ENCODE data around the gene EXO1. TPM values are rescaled to one million over a fixed set of nuclear protein-coding genes. Genes with fewer than 3 reads are reported as not detected.

Gene EXO1
- polyA plus RNA-seq, 1 donor (not counting 4 experiments of a cell fraction or from before 2014, with no cell fraction given) = 5.4 TPM

GRCh38 chr1:241888232-241888631 lies 40.2 kb downstream of the EXO1 start:
- dilution Hi-C loops (cut with MboI; ENCODE audit: extremely low pct_ligation_motif_present, low sequenced_read_pairs) = no loop called here
- Histone ChIP-seq H3K9ac (ENCODE audit: control insufficient read depth, extremely low read depth, insufficient read depth, low read length) (no peak overlapping the region), H3K4me3 (ENCODE audit: control insufficient read depth in 2 of 3, extremely low read depth in 1 of 3, insufficient read depth in 2 of 3, low read depth in 1 of 3, low read length in 3 of 3) (no peak overlapping the region), H4K20me1 (ENCODE audit: control insufficient read depth, extremely low read depth, insufficient read depth, low read length) (no peaks in the 10 kb centered on the region), H3K4me1 (ENCODE audit: control insufficient read depth, extremely low read depth, insufficient read depth, low read length) (no peaks in the 10 kb centered on the region), H3K27ac (ENCODE audit: control insufficient read depth, insufficient read depth, low read length) (no peak overlapping the region), H3K9me1 (ENCODE audit: control insufficient read depth, extremely low read depth, insufficient read depth, low read length) (no peaks in the 10 kb centered on the region), H3K27me3 (ENCODE audit: control insufficient read depth, extremely low read depth, insufficient read depth, low read length) (no peaks in the 10 kb centered on the region), H3K36me3 (ENCODE audit: control insufficient read depth in 2 of 2, extremely low read depth in 1 of 2, insufficient read depth in 2 of 2, low read length in 2 of 2) (no peaks in the 10 kb centered on the region), H3K9me3 (ENCODE audit: control insufficient read depth, low read depth, low read length) (no peaks in the 10 kb centered on the region), H2AFZ (ENCODE audit: control insufficient read depth, low read length) (no peak overlapping the region), H3K79me2 (ENCODE audit: control insufficient read depth, insufficient read depth, low read length) (no peaks in the 10 kb centered on the region), H3K4me2 (ENCODE audit: control insufficient read depth, extremely low read depth, insufficient read depth, low read depth, low read length) (no peak overlapping the region)
- TF ChIP-seq, protein P1, sequence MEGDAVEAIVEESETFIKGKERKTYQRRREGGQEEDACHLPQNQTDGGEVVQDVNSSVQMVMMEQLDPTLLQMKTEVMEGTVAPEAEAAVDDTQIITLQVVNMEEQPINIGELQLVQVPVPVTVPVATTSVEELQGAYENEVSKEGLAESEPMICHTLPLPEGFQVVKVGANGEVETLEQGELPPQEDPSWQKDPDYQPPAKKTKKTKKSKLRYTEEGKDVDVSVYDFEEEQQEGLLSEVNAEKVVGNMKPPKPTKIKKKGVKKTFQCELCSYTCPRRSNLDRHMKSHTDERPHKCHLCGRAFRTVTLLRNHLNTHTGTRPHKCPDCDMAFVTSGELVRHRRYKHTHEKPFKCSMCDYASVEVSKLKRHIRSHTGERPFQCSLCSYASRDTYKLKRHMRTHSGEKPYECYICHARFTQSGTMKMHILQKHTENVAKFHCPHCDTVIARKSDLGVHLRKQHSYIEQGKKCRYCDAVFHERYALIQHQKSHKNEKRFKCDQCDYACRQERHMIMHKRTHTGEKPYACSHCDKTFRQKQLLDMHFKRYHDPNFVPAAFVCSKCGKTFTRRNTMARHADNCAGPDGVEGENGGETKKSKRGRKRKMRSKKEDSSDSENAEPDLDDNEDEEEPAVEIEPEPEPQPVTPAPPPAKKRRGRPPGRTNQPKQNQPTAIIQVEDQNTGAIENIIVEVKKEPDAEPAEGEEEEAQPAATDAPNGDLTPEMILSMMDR (optimal IDR thresholded peaks at IDR 0.05 in 1 of 3, IDR thresholded peaks at IDR 0.05 in 1 of 3, conservative IDR thresholded peaks at IDR 0.05 in 1 of 3; ENCODE audit: extremely low read depth in 1 of 3, insufficient read depth in 2 of 3, low read length in 3 of 3) = no peak
- no peak for TF ChIP-seq EZH2 (IDR thresholded peaks at IDR 0.05; ENCODE audit: low read length)
- no peak for FAIRE-seq
- no peak for DNase-seq (ENCODE audit: low read depth, low spot score)

- Histone ChIP-seq H3K36me3 (ENCODE audit: control insufficient read depth in 2 of 2, extremely low read depth in 1 of 2, insufficient read depth in 2 of 2, low read length in 2 of 2) (no peaks in the 10 kb centered on the region), H2AFZ (ENCODE audit: control insufficient read depth, low read length) (no peak overlapping the region), H3K27ac (ENCODE audit: control insufficient read depth, insufficient read depth, low read length) (no peak overlapping the region), H4K20me1 (ENCODE audit: control insufficient read depth, extremely low read depth, insufficient read depth, low read length) (no peaks in the 10 kb centered on the region), H3K4me3 (ENCODE audit: control insufficient read depth in 2 of 3, extremely low read depth in 1 of 3, insufficient read depth in 2 of 3, low read depth in 1 of 3, low read length in 3 of 3) (no peak overlapping the region), H3K79me2 (ENCODE audit: control insufficient read depth, insufficient read depth, low read length) (no peaks in the 10 kb centered on the region), H3K9me3 (ENCODE audit: control insufficient read depth, low read depth, low read length) (no peaks in the 10 kb centered on the region), H3K27me3 (ENCODE audit: control insufficient read depth, extremely low read depth, insufficient read depth, low read length) (no peaks in the 10 kb centered on the region), H3K4me1 (ENCODE audit: control insufficient read depth, extremely low read depth, insufficient read depth, low read length) (no peaks in the 10 kb centered on the region), H3K4me2 (ENCODE audit: control insufficient read depth, extremely low read depth, insufficient read depth, low read depth, low read length) (no peak overlapping the region), H3K9me1 (ENCODE audit: control insufficient read depth, extremely low read depth, insufficient read depth, low read length) (no peaks in the 10 kb centered on the region), H3K9ac (ENCODE audit: control insufficient read depth, extremely low read depth, insufficient read depth, low read length) (no peak overlapping the region)
- no peak for FAIRE-seq
- TF ChIP-seq EZH2 (IDR thresholded peaks at IDR 0.05; ENCODE audit: low read length) = no peak
- TF ChIP-seq, protein P1 (optimal IDR thresholded peaks at IDR 0.05 in 1 of 3, IDR thresholded peaks at IDR 0.05 in 1 of 3, conservative IDR thresholded peaks at IDR 0.05 in 1 of 3; ENCODE audit: extremely low read depth in 1 of 3, insufficient read depth in 2 of 3, low read length in 3 of 3) = no peak
- no peak for DNase-seq (ENCODE audit: low read depth, low spot score)
- dilution Hi-C loops (cut with MboI; ENCODE audit: extremely low pct_ligation_motif_present, low sequenced_read_pairs) = no loop called here
Observed at GRCh38 chr1:241891296-241891695, 43.3 kb downstream of the EXO1 start.

All from keratinocyte (primary cell).